RWPE1 (cell line): Measurements from ENCODE around the gene KATNB1.

Experiments
- CTCF ChIA-PET: fragments of 350-600 bp; sonication (Branson Sonifier 250); formaldehyde crosslinking; extraction: SDS; loops from one replicate; lab custom pipeline; 2021; lab: Yijun Ruan, JAX
- POLR2A ChIA-PET: fragments of 400-600 bp; formaldehyde crosslinking; extraction: SDS; loops from one replicate; lab custom pipeline; 2020; ENCODE audit warnings: antibody characterized with exemption; ENCODE audit not compliant: low non-redundant PET; lab: Yijun Ruan, JAX
- DNase-seq: peaks from one replicate; pipeline ENCODE4 v3.0.0; 2012; ENCODE audit warnings: low spot score
- H3K27ac ChIP-seq: fragments of 450-650 bp; 2 replicates; pipeline ENCODE4 v1.5.1; 2017
- TF ChIP-seq, protein P1 (sequence below): fragments of 450-650 bp; conservative IDR thresholded peaks from 2 replicates; pipeline ENCODE4 v1.5.1; 2017; ENCODE audit warnings: low read depth, mild to moderate bottlenecking

Gene KATNB1

DNA sequence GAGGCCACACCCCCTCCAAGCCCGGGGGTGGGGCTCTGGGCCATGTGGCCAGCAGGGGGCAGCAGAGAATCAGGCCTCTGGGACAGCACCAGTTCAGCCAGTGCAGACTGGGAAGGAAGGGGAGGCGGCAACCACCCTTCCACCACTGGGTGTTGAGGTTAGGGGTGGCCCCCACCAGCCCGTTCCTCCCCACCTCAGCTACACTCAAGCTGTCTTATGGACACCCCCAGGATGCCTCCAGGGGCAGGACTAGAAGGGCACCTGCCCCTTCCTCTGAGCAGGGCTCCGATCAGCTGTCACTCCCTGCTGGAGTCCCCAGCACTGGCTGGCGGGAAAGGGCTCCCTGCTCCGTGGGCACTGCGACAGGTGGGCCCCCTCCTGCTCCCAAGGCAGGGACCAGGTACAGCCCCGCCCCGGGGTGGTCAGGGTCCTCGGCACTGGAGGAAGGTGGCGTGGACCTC lies 21.8 kb downstream of the KATNB1 start:
- CTCF ChIA-PET = interaction anchor here (0.6 to 5.2 kb wide), 13 partner anchors 37 to 1457 kb away, joined by 3 to 35 read pairs (median 3); partner anchors contain the start of gene USB1
- peak; percentile 86 for DNase-seq
- TF ChIP-seq, protein P1, sequence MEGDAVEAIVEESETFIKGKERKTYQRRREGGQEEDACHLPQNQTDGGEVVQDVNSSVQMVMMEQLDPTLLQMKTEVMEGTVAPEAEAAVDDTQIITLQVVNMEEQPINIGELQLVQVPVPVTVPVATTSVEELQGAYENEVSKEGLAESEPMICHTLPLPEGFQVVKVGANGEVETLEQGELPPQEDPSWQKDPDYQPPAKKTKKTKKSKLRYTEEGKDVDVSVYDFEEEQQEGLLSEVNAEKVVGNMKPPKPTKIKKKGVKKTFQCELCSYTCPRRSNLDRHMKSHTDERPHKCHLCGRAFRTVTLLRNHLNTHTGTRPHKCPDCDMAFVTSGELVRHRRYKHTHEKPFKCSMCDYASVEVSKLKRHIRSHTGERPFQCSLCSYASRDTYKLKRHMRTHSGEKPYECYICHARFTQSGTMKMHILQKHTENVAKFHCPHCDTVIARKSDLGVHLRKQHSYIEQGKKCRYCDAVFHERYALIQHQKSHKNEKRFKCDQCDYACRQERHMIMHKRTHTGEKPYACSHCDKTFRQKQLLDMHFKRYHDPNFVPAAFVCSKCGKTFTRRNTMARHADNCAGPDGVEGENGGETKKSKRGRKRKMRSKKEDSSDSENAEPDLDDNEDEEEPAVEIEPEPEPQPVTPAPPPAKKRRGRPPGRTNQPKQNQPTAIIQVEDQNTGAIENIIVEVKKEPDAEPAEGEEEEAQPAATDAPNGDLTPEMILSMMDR = peak; percentile 96
- POLR2A ChIA-PET = no interaction called here
- H3K27ac ChIP-seq = peak overlapping the region; percentile 90

DNA sequence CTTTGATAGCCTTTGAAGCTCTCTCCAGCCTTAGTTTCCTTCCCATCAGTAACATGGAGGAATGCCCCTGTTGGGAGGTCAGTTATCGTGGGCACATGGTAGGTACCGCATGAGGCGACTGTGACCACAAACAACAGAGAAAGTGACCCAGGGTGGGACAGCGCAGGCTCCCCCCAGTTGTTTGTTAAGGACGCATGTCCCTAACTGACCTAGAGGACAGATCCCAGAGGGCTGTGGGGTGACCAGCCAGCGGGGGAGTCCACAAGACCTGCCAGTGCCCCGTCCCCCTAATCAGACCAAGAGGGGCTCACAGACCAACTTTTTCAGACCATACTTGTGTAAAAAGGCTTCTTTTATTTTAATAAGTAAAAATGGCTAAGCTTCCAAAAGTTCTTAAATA lies 22.3 kb downstream of the KATNB1 start:
- POLR2A ChIA-PET = no interaction called here

DNA sequence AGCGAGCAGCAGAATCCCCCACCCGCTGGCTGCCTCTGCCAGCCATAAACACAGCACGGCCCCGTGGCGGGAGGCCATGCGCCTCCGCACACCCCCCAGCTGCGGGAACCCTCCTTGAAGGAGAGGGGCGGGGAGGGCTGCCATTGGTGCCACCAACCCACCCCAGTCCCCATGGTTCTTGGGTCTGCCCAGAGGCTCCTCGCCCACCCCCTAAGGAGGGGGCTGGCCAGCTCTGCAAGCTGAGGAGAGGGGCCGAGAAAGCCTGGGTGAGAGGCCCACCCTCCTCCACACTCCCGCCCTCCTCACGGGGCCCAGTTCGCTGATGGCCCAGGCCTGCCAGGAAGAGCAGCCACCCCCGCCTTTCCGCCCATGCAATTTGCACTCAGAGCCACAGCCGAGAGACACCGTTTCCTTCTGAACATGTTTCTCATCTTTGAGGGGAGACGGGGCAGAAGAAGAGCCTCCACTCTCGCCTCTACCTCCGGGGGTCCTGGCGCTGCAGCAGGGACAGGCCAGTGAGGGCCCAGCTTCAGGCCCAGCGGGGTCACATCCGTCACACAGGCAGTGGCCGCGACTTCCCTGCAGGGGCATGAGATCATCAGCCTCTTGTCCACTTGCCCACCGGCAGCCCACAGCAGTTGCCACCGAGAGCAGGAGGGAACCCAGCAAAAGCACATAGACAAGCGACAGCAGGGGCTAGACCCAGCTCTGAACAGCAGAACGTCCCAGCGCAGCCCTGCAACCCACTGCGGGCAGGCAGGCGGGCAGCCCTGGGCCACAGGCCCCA lies 23.0 kb downstream of the KATNB1 start:
- TF ChIP-seq, protein P1 = no peak
- H3K27ac ChIP-seq = peak overlapping the region; percentile 90
- POLR2A ChIA-PET = no interaction called here
- no peak for DNase-seq
- CTCF ChIA-PET = interaction anchor here (0.6 to 5.2 kb wide), 5 partner anchors 12 to 213 kb away, joined by 3 to 35 read pairs (median 4); no protein-coding TSS in a partner anchor

More for the DNA sequence above, 22.3 kb downstream of the KATNB1 start:
- CTCF ChIA-PET = interaction anchor here (0.6 to 5.2 kb wide), 11 partner anchors 13 to 835 kb away, joined by 3 to 35 read pairs (median 4); no protein-coding TSS in a partner anchor
- no peak for DNase-seq
- TF ChIP-seq, protein P1 = no peak
- peak overlapping the region; percentile 90 for H3K27ac ChIP-seq

DNA sequence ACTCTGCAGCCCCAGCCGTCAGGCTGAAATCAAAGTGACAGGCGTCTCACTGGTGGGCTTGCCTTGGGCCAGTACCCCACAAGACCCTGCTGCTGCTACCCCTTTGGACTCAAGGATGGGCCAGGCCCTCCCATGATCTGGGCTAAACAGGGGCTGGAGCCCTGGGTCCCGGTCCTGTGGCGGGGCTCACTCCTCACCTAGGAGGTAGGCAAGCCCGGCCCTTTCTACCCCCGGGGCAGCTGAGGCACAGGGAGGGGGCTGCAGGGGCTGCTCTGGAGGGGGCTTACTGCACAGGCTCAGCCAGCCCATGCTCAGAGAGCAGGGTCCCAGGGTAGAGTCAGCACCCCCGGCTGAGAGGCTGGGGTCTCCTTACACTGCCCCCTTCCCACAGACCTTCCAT lies 23.6 kb downstream of the KATNB1 start:
- peak overlapping the region; percentile 90 for H3K27ac ChIP-seq
- TF ChIP-seq, protein P1 = no peak
- CTCF ChIA-PET = interaction anchor here (1.0 to 5.2 kb wide), 2 partner anchors 43 to 104 kb away, joined by 3 to 35 read pairs; partner anchors contain the start of gene KIFC3
- POLR2A ChIA-PET = no interaction called here
- DNase-seq = no peak

DNA sequence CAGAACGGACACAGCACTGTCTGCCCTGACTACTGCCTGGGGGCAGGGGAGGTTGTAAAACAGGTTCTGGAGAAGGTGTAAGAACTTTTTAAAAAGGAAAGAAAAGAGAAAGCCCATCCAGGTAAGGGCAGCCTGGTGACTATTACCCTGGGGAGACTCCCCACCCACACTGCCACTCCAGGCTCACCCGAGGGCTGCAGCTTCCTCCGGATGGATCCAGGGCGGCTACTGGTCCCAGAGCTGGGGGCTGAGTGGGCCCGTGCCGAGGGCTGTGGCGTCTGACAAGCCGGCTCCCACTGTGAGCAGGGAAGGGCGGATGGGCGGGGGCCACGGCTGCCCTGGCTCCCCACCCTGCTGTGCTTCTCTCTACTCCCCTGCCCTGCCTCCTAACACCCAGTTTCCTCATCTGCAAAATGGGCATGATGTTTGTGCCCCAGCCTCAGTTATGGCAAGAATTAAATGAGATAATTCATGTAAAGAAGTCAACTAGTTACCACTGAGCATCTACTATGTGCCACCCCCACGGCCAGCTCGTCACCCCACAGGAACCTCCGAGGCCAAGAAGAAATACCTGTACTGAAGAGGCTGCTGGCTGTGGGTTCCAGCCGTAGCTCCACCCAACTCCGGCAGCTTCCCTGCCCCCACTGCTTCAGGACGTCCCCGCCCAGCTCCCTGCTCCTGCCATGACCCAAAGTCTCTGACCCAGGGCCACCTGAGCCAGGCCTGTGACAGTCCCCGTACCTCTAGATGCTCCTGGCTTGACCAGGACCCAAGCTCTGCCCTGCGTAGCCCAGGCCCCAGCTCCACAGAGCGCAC lies 24.2 kb downstream of the KATNB1 start:
- CTCF ChIA-PET = interaction anchor here (0.6 to 5.2 kb wide), 6 partner anchors 42 to 745 kb away, joined by 3 to 35 read pairs (median 4); partner anchors contain the start of gene KIFC3
- TF ChIP-seq, protein P1 = no peak
- H3K27ac ChIP-seq = peak overlapping the region; percentile 90
- DNase-seq = peak; percentile 63
- POLR2A ChIA-PET = no interaction called here
